M059J (cell line): ENCODE data around the gene AJAP1. TPM values are rescaled to one million over a fixed set of nuclear protein-coding genes. Genes with fewer than 3 reads are reported as not detected.

Source experiments
- DNase-seq: peaks from one replicate; pipeline ENCODE4 v3.0.0-alpha.2; 2012; ENCODE audit warnings: low read depth
- total RNA-seq: library from RNA; depleted of rRNA; stranded (reverse); fragments of >200 nt; shearing (Covaris generic); gene quantifications from 2 replicates; pipeline ENCODE4 v1.2.3, GENCODE V29; 2014

AJAP1 gene
- total RNA-seq, 1 experiment from 2014 or later, result not detected

- no peak for DNase-seq
These were observed 74.7 kb downstream of the AJAP1 start for GRCh38 chr1:4729090-4729471.

- DNase-seq, result no peak
These were observed 75.7 kb downstream of the AJAP1 start for GRCh38 chr1:4730078-4730477.

- no peak for DNase-seq
These were observed 79.2 kb downstream of the AJAP1 start for GRCh38 chr1:4733446-4734177.

- no peak for DNase-seq
These were observed 79.8 kb downstream of the AJAP1 start for GRCh38 chr1:4734219-4734618.

GRCh38 chr1:4734791-4735190 is 80.4 kb downstream of the AJAP1 start:
- no peak for DNase-seq

GRCh38 chr1:4736254-4736653 is 81.8 kb downstream of the AJAP1 start:
- DNase-seq, result no peak

- DNase-seq, result peak; percentile 11
These were observed 87.5 kb downstream of the AJAP1 start for GRCh38 chr1:4741876-4742423.

- no peak for DNase-seq
These were observed 89.8 kb downstream of the AJAP1 start for GRCh38 chr1:4743978-4744750.

GRCh38 chr1:4745560-4745959 is 91.2 kb downstream of the AJAP1 start:
- DNase-seq, result peak; percentile 27

GRCh38 chr1:4749406-4749805 is 95.0 kb downstream of the AJAP1 start:
- DNase-seq, result no peak

GRCh38 chr1:4750177-4750576 is 95.8 kb downstream of the AJAP1 start:
- DNase-seq, result no peak

GRCh38 chr1:4752059-4752458 is 97.7 kb downstream of the AJAP1 start:
- DNase-seq, result no peak

GRCh38 chr1:4754816-4755215 is 100.4 kb downstream of the AJAP1 start:
- no peak for DNase-seq

- peak; percentile 5 for DNase-seq
These were observed 101.0 kb downstream of the AJAP1 start for GRCh38 chr1:4755301-4755845.

- DNase-seq, result no peak
These were observed 101.6 kb downstream of the AJAP1 start for GRCh38 chr1:4755864-4756504.

GRCh38 chr1:4756851-4757580 is 102.6 kb downstream of the AJAP1 start:
- DNase-seq, result no peak

- no peak for DNase-seq
These were observed 105.3 kb downstream of the AJAP1 start for GRCh38 chr1:4759671-4760070.

GRCh38 chr1:4760088-4760487 is 105.7 kb downstream of the AJAP1 start:
- DNase-seq, result no peak

- no peak for DNase-seq
These were observed 106.9 kb downstream of the AJAP1 start for GRCh38 chr1:4761324-4761723.

- DNase-seq, result no peak
These were observed 107.7 kb downstream of the AJAP1 start for GRCh38 chr1:4762146-4762545.

- no peak for DNase-seq
These were observed 112.9 kb downstream of the AJAP1 start for GRCh38 chr1:4767308-4767707.

- no peak for DNase-seq
These were observed 114.1 kb downstream of the AJAP1 start for GRCh38 chr1:4768553-4768952.
